ENCODE results near the gene AGXT.
"Not testable (repeated sequence)": the region's sequence is repeated elsewhere in the genome, so short reads cannot be mapped to it uniquely, and the experiment has no call there.

The AGXT gene

DNA sequence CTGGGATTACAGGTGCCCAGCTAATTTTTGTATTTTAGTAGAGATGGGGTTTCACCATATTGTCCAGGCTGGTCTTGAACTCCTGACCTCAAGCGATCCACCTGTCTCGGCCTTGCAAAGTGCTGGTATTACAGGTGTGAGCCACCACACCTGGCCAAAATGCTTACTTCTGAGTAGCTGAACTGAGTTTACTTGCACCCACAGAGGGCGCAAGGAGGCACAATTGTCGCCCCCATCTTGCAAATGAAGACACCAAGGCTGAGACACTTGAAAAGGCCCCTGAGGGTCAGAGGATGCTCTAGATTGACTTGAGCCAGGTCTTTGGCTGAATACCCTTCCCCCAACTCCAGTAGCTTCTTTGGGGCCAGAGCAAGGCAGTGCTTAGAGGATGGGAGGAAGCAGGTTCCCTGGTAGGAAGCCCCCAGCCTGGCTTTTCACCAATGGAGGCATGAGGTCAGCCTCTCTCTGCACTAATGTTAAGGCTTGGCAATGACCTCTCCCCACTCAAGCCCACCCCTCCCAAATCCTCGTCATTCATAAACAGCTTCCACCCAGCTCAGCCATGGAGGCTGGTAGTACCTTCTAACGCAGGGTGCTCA, 34.1 kb upstream of the AGXT start:
- DNase-seq (no peak), ATAC-seq (no peak)
- Mint-ChIP-seq H3K9me3 (no peaks in the 10 kb centered on the region), H3K4me1 (peaks cover 20% of the 10 kb centered on the region), H3K27me3 (peaks cover 22% of the 10 kb centered on the region), H3K4me3 (no peak overlapping the region), H3K27ac (no peak overlapping the region)

DNA sequence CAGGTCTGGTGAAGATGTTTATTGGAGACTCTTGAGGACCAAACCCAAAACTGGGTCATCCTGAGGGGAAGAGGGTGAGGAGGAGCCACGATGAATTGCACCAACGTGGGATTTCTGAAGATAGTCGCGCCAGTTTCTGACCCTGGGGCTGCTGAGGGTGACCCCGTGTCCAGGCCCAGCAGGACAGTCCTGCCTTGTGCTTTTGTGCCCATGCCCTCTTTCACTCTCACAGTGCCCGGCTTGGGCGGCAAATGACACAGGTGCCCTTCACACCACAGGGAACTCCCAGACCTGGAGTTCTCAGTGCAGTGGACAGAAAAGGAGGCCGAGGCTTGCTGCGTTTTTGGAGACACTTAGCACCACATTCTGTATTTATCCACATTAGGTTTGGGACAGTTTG, 33.1 kb upstream of the AGXT start:
- Mint-ChIP-seq H3K4me1 (peaks cover 20% of the 10 kb centered on the region), H3K27ac (no peak overlapping the region), H3K27me3 (peaks cover 20% of the 10 kb centered on the region), H3K4me3 (no peak overlapping the region), H3K9me3 (no peaks in the 10 kb centered on the region)
- DNase-seq (no peak), ATAC-seq (no peak)

DNA sequence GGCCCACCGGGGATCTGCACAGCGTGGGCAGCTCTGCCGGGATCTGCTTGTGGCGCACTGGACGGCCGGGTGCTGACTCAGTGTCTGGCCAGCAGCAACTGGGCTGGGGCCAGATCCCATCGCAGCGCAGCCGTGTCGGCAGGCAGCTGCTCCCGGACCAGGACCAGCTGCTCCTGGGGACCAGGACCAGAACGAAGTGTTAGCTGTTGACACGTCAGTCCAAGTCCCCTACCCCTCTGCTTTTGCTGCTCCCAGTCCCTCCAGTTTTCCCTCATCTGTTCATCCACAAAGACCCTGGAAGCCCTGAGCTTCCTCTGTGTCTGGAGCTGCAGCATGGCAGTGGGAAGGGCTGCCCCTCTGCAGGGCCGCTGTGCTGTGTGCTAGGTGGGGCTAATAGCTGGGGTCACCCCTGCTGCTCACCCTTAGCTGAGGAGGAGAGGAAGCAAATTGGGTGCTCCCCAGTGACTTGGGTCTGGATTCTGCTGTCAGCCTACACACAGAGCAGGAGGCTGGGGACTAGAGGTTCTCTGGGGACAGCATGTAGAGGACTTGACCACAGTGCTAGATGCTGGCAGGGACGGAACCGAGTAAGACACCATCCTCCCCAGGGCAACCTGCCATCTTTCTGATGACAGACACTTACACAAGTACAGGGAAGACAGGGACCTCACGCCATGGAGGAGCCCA, 31.7 kb upstream of the AGXT start:
- Mint-ChIP-seq H3K27ac (no peak overlapping the region), H3K27me3 (peaks cover 9% of the 10 kb centered on the region), H3K4me3 (no peak overlapping the region), H3K4me1 (peaks cover 13% of the 10 kb centered on the region), H3K9me3 (no peaks in the 10 kb centered on the region)
- no peak for ATAC-seq
- DNase-seq: no peak

DNA sequence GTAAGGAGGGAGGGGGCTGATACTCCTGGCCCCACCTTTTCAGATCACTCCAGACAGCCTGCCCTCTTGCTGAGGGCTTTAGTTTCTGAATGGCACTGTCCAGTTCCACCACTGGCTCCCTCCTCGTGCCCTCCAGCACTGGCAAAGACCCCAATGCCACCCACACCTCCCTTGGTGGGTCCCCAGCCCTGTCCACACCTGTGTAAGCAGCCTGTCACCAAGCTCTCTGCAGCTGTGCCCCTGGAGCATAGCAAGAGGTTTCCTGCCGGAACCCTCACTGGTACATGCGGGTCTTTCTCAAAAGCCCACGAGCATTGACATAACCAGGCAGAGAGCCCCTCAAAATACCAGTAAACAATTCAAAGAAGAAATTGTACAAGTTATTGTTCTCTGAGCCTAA, 31.0 kb upstream of the AGXT start:
- Mint-ChIP-seq H3K4me1 (peaks cover 6% of the 10 kb centered on the region), H3K4me3 (no peak overlapping the region), H3K27ac (no peak overlapping the region), H3K27me3 (peaks cover 9% of the 10 kb centered on the region), H3K9me3 (no peaks in the 10 kb centered on the region)
- ATAC-seq (no peak), DNase-seq (no peak)

DNA sequence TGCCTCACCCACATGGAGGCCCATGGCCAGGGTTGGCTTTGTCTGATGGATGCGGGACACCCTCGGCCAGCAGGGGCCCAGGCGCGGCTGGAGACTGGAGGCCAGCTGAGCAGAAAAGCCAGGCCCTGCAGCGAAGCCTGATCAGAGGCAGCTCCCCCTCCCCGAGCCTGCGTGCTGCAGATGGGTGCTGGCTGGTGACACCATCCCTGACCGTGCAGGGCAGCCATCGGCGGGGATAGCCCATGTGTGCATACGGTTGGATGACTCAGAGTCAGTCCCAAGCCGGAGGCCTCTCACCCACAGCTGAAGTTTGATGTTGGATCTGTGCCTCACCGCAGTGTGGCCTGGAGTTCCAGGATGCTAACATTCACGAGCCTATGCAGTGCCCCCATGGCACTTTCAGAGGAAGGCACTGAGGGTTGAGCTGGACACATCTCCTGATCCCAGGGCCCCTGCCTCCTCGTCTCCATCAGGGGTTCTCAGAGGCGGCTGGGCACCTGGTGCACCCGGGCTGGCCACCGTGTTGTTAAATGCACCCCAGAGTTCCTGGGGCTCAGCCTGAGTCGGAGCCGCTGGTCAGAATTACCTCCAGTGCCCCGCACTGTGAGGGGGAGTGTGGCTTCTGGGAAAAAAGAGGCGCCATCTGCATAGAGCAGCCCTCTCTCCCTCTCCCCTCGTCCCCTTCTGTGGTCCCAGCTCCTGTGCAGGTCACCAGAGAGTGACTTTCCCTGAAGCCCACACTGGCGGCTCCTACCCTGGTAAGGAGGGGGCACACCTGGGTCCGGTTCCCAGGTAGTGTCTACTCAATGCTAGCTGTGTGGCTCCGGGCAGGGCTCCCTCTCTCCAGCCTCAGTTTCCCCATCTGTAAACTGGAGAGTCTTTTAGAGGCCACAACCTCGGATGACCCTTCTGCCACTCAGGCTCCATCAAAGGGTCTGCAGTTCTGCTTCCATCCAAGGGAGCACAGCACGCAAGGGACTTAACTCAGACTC, 29.2 kb upstream of the AGXT start:
- Mint-ChIP-seq H3K27me3 (peaks cover 9% of the 10 kb centered on the region), H3K9me3 (peaks cover 0 to 6% of the 10 kb centered on the region in 2 donors), H3K4me3 (no peak overlapping the region), H3K4me1 (no peaks in the 10 kb centered on the region), H3K27ac (no peak overlapping the region)
- ATAC-seq (no peak), DNase-seq (no peak)

DNA sequence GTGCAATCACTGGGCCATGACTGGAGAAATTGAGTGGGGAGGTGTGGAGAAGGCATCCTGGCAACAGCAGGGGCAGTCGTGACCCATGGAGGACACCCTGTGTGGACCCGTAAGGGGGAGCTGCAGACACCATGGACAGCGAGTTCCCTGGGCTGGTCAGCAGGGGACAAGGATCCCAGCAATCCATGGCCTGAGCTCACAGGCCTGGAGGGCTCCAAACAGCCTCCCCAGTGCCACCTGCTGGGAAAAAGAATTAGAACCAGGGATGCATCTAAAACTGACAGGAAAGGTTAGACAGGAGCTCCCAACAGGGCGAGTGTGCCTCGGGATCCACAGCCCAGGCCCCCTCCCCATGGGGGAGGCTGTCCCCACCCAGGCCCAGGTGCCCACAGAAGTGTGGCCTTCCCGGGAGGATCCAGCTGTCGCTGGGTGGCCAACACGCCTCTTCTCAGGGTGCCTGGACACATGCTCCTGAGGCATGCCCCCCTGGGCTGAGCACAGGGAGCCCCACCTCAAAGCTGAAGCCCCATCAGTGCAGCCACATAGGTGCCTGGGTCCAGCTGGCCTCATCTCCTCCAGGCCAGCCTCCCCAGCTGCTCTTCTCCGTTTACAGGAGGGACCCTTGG, 28.1 kb upstream of the AGXT start:
- ATAC-seq (peak; percentile 65), DNase-seq (peak in 1 of 2 donors; percentile 33)
- Mint-ChIP-seq H3K4me3 (no peak overlapping the region), H3K4me1 (no peaks in the 10 kb centered on the region), H3K27me3 (peaks cover 9% of the 10 kb centered on the region), H3K27ac (no peak overlapping the region), H3K9me3 (peaks cover 9 to 12% of the 10 kb centered on the region in 2 donors)

DNA sequence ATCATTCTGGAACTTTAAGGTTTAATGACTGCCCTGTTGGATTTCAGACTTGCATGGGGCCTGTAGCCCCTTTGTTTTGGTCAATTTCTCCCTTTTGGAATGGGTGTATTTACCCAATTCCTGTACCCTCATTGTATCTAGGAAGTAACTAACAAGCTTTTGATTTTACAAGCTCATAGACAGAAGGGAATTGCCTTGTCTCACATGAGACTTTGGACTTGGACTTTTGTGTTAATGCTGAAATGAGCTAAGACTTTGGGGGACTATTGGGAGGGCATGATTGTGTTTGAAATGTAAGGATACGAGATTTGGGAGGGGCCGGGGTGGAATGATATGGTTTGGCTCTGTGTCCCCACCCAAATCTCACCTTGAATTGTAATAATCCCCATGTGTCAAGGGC, 22.3 kb upstream of the AGXT start:
- ATAC-seq, DNase-seq, H3K27ac Mint-ChIP-seq, H3K27me3 Mint-ChIP-seq, H3K4me1 Mint-ChIP-seq, H3K4me3 Mint-ChIP-seq: not testable (repeated sequence)
- peaks cover 12 to 14% of the 10 kb centered on the region in 2 donors for H3K9me3 Mint-ChIP-seq

DNA sequence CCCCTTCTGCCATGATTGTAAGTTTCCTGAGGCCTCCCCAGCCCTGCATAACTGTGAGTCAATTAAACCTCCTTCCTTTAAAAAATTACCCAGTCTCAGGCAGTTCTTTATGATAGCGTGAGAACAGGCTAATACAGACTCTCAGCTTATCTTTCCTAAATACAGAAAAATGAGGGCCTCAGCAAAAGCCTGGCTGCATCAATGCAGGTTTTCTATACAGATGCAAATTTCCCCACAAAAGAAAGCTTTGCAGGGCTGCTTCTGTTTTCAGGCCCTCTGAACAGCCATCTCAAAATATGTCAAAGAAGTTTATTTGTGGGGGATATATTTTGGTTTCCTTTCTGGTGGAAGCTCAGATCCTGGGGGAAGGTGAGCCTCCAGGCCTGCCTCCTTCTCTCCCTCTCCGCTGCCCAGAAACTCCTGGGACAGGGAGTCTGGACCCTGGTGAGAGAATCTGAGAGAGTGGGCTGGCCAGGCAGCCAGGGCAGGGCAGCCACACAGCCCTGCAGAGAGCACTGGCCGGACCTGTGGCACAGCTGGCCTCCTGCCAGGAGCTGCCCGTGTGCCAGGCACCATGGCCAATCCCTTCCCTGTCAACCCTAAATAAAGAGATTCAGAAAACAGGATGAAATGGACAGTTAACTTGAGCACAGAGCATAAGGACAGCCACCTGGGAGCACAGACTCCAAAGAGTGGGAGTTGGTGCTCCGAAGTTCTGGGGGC, 21.6 kb upstream of the AGXT start:
- Mint-ChIP-seq H3K9me3 (peaks cover 12 to 14% of the 10 kb centered on the region in 2 donors), H3K4me3 (no peak overlapping the region), H3K27me3 (peaks cover 2% of the 10 kb centered on the region), H3K4me1 (no peaks in the 10 kb centered on the region), H3K27ac (no peak overlapping the region)
- no peak for ATAC-seq
- DNase-seq: no peak

DNA sequence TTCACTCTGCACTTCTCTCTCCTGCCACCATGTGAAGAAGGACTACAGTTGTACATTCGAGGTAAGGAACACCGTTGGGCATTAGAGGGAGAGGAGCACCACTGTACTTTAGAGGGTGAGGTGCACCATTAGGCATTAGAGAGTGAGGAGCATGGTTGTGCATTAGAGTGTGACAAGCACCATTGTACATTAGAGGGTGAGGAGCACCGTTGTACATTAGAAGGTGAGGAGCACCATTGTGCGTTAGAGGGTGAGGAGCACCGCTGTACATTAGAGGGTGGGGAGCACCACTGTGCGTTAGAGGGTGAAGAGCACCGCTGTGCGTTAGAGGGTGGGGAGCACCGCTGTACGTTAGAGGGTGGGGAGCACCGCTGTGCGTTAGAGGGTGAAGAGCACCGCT, 20.8 kb upstream of the AGXT start:
- DNase-seq (no peak), ATAC-seq (no peak)
- peaks cover 8% of the 10 kb centered on the region for H3K27me3 Mint-ChIP-seq
- peaks cover 12 to 14% of the 10 kb centered on the region in 2 donors for H3K9me3 Mint-ChIP-seq
- no peak overlapping the region for H3K4me3 Mint-ChIP-seq
- H3K4me1 Mint-ChIP-seq: no peaks in the 10 kb centered on the region
- H3K27ac Mint-ChIP-seq: no peak overlapping the region

DNA sequence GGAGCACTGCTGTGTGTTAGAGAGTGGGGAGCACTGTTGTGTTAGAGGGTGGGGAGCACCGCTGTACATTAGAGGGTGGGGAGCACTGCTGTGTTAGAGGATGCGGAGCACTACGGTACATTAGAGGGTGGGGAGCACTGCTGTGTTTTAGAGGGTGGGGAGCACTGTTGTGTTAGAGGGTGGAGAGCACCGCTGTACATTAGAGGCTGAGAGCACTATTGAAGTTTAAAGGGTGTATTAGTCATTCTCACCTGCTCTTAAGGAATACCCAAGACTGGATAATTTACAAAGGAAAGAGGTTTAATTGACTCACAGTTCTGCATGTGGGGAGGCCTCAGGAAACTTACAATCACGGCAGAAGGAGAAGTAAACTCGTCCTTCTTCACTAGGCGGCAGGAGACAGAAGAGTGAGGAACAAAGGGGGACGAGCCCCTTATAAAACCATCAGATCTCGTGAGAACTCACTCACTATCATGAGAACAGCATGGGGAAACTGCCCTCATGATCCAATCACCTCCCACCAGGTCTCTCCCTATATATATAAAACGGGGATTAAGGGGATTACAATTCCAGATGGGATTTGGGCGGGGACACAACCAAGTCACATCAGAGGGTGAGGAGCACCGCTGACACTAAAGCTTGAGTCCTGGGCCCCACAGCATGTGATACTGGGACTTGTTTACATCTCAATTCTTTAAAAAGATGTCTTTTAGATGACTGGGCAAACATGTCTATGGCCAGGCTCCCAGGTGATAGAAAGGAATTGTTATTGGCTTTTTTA, 19.5 kb upstream of the AGXT start:
- no peak for ATAC-seq

DNA sequence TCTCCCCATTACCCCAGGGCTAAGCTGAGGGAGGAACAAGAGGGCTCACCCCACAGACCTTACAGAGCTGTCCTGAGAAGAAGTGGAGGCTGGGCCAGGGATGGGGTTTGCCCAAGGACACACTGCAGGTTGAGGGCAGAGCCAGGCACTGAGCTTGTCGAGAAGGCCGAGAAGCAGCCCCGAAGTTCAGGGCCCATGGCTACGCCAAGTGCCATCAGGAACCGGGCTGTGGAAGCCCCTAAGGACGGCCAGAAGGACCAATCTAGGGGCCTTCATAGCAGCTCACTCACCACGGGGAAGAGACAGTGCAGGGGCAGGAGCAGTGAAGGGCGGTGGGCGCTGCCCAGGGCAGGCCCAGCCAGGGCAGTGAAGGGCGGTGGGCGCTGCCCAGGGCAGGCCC, 18.6 kb upstream of the AGXT start:
- H3K4me1 Mint-ChIP-seq: no peaks in the 10 kb centered on the region
- H3K4me3 Mint-ChIP-seq: no peak overlapping the region
- H3K27me3 Mint-ChIP-seq: peaks cover 8% of the 10 kb centered on the region
- peaks cover 3 to 12% of the 10 kb centered on the region in 2 donors for H3K9me3 Mint-ChIP-seq
- ATAC-seq: peak; percentile 11
- H3K27ac Mint-ChIP-seq: no peak overlapping the region
- DNase-seq: no peak

More for the DNA sequence above, 19.5 kb upstream of the AGXT start:
- H3K9me3 Mint-ChIP-seq: peaks cover 9 to 14% of the 10 kb centered on the region in 2 donors
- H3K4me3 Mint-ChIP-seq: no peak overlapping the region
- DNase-seq: no peak
- H3K27ac Mint-ChIP-seq: no peak overlapping the region
- no peaks in the 10 kb centered on the region for H3K4me1 Mint-ChIP-seq
- peaks cover 8% of the 10 kb centered on the region for H3K27me3 Mint-ChIP-seq

DNA sequence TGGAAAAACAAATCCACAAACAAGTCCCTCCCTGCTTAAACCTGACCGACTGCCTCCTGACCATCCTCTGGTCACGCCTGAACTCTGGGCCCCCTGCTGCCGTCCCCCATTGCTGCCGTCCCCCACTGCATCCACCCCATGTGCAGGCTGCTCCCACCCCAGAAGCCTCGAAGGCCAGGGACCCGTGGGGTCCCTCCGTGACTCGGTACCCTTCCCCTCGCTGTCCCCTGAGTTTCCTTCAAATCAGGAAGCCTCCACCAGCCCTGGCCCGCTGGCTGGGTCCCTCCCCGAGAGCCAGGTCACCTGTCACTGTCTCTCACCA, 17.9 kb upstream of the AGXT start:
- DNase-seq (no peak), ATAC-seq (peak; percentile 10)
- no peaks in the 10 kb centered on the region for H3K4me1 Mint-ChIP-seq
- peaks cover 8% of the 10 kb centered on the region for H3K27me3 Mint-ChIP-seq
- H3K9me3 Mint-ChIP-seq: peaks cover 0 to 13% of the 10 kb centered on the region in 2 donors
- no peak overlapping the region for H3K27ac Mint-ChIP-seq
- H3K4me3 Mint-ChIP-seq: no peak overlapping the region

DNA sequence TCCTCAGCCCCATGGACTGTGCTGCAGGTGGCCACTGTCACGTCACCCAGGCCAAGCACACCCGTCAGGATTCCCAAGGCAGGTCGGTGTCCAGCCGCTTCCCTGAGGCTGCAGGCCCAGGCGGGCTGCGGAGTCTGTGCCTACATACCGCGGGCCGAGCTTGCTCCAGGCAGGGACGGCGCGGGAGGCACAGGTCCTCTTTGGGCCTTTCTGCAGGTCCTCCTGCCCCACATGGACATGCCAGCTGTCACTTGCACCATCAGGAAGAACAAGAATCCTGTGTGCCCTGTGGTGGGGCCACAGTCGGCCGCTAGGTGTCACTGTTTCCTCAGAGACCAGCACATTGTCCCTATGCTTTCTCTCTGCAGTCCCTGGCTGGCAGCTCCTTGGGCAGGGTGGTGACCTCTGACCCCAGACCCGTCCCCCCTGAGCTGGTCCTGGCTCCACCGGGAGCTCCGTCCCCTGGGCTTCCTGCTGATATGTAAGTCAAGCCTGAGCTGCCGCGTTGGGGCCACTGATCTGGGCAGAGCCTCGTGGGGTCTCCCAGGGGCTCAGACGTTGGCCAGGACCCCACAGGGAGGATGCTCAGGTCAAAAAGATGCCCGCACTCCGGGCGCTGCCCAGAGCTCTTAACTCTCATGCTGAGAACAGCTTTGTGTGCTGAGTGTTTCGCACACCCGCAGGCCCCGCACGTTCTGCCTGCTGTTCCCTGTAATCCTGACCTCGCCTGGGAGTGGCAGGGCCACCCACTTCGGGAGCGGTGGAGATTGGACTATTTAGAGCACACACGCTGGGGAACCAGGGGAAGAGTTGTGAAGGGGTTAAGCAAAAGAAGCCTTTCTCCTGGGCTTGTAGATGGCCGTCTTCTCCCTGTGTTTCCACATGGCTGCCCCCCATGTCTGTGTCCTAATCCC, 17.3 kb upstream of the AGXT start:
- DNase-seq: peak; percentile 78 to 80
- ATAC-seq: peak; percentile 93
- Mint-ChIP-seq H3K4me1 (no peaks in the 10 kb centered on the region), H3K27ac (no peak overlapping the region), H3K9me3 (peaks cover 0 to 12% of the 10 kb centered on the region in 2 donors), H3K4me3 (no peak overlapping the region), H3K27me3 (peaks cover 8% of the 10 kb centered on the region)

Data from stimulated activated naive CD8-positive, alpha-beta T cell treated with anti-CD3 and anti-CD28 coated beads, Interleukin-15, amount 100 ng/mL, for 72 hours (primary cell).